IPS-18a (cell line): ENCODE data around the gene DIS3L.
"Not testable (repeated sequence)": the region's sequence is repeated elsewhere in the genome, so short reads cannot be mapped to it uniquely, and the experiment has no call there.

Source experiments
- H3K27ac ChIP-seq: one replicate; pipeline ENCODE4 v1.5.1; 2013; ENCODE audit warnings: low read length
- H3K27me3 ChIP-seq: one replicate; pipeline ENCODE4 v1.6.1; 2013; ENCODE audit warnings: mild to moderate bottlenecking, low read length; ENCODE audit not compliant: control insufficient read depth, insufficient read depth
- H3K36me3 ChIP-seq: one replicate; pipeline ENCODE4 v1.6.1; 2013; ENCODE audit warnings: low read depth, low read length; ENCODE audit not compliant: control insufficient read depth
- H3K4me1 ChIP-seq: one replicate; pipeline ENCODE4 v1.6.1; 2013; ENCODE audit warnings: low read depth, low read length; ENCODE audit not compliant: control insufficient read depth
- H3K4me3 ChIP-seq: one replicate; pipeline ENCODE4 v1.5.1; 2013; ENCODE audit warnings: low read length
- H3K9ac ChIP-seq: one replicate; pipeline ENCODE4 v1.6.1; 2013; ENCODE audit warnings: mild to moderate bottlenecking, low read length, moderate library complexity
- H3K9me3 ChIP-seq: one replicate; pipeline ENCODE4 v1.6.1; 2013; ENCODE audit warnings: low read depth, low read length; ENCODE audit not compliant: control insufficient read depth

The DIS3L gene

GRCh38 chr15:66294932-66295235 is 1.5 kb downstream of the DIS3L start:
- H3K4me1 ChIP-seq = peaks cover 19% of the 10 kb centered on the region
- no peaks in the 10 kb centered on the region for H3K27me3 ChIP-seq
- H3K4me3 ChIP-seq = peak overlapping the region; percentile 70
- H3K27ac ChIP-seq = no peak overlapping the region
- H3K36me3 ChIP-seq = no peaks in the 10 kb centered on the region
- peak overlapping the region; percentile 71 for H3K9ac ChIP-seq
- no peaks in the 10 kb centered on the region for H3K9me3 ChIP-seq

- H3K27ac ChIP-seq = no peak overlapping the region
- H3K27me3 ChIP-seq = no peaks in the 10 kb centered on the region
- no peaks in the 10 kb centered on the region for H3K9me3 ChIP-seq
- no peaks in the 10 kb centered on the region for H3K36me3 ChIP-seq
- H3K4me1 ChIP-seq = peaks cover 19% of the 10 kb centered on the region
- no peak overlapping the region for H3K9ac ChIP-seq
- H3K4me3 ChIP-seq = no peak overlapping the region
Measured at GRCh38 chr15:66296186-66296585, 2.8 kb downstream of the DIS3L start.

GRCh38 chr15:66298803-66299251 is 5.5 kb downstream of the DIS3L start:
- Histone ChIP-seq H3K36me3 (no peaks in the 10 kb centered on the region), H3K27me3 (no peaks in the 10 kb centered on the region), H3K9ac (no peak overlapping the region), H3K4me1 (peaks cover 19% of the 10 kb centered on the region), H3K27ac (no peak overlapping the region), H3K4me3 (no peak overlapping the region), H3K9me3 (no peaks in the 10 kb centered on the region)

GRCh38 chr15:66302489-66303278 is 9.3 kb downstream of the DIS3L start:
- H3K9ac ChIP-seq = no peak overlapping the region
- no peak overlapping the region for H3K4me3 ChIP-seq
- H3K36me3 ChIP-seq = no peaks in the 10 kb centered on the region
- H3K4me1 ChIP-seq = no peaks in the 10 kb centered on the region
- H3K9me3 ChIP-seq = no peaks in the 10 kb centered on the region
- H3K27ac ChIP-seq = no peak overlapping the region
- no peaks in the 10 kb centered on the region for H3K27me3 ChIP-seq

GRCh38 chr15:66304425-66304824 is 11.1 kb downstream of the DIS3L start:
- H3K27ac ChIP-seq, H3K4me1 ChIP-seq, H3K4me3 ChIP-seq, H3K9me3 ChIP-seq, H3K27me3 ChIP-seq, H3K9ac ChIP-seq: not testable (repeated sequence)
- H3K36me3 ChIP-seq = peaks cover 11% of the 10 kb centered on the region

GRCh38 chr15:66306381-66306780 is 13.0 kb downstream of the DIS3L start:
- Histone ChIP-seq H3K9me3 (no peaks in the 10 kb centered on the region), H3K27ac (no peak overlapping the region), H3K27me3 (no peaks in the 10 kb centered on the region), H3K9ac (no peak overlapping the region), H3K4me1 (no peaks in the 10 kb centered on the region), H3K4me3 (no peak overlapping the region), H3K36me3 (peaks cover 19% of the 10 kb centered on the region)

- Histone ChIP-seq H3K4me1 (no peaks in the 10 kb centered on the region), H3K9me3 (no peaks in the 10 kb centered on the region), H3K4me3 (no peak overlapping the region), H3K9ac (no peak overlapping the region), H3K27me3 (no peaks in the 10 kb centered on the region), H3K27ac (no peak overlapping the region), H3K36me3 (peaks cover 23% of the 10 kb centered on the region)
Measured at GRCh38 chr15:66308531-66308930, 15.2 kb downstream of the DIS3L start.

- H3K36me3 ChIP-seq = peaks cover 23% of the 10 kb centered on the region
- H3K9me3 ChIP-seq = no peaks in the 10 kb centered on the region
- H3K4me3 ChIP-seq = no peak overlapping the region
- no peaks in the 10 kb centered on the region for H3K27me3 ChIP-seq
- no peaks in the 10 kb centered on the region for H3K4me1 ChIP-seq
- H3K27ac ChIP-seq = no peak overlapping the region
- H3K9ac ChIP-seq = no peak overlapping the region
Measured at GRCh38 chr15:66309828-66310227, 16.5 kb downstream of the DIS3L start.

GRCh38 chr15:66310786-66311185 is 17.4 kb downstream of the DIS3L start:
- Histone ChIP-seq H3K4me1 (no peaks in the 10 kb centered on the region), H3K27me3 (no peaks in the 10 kb centered on the region), H3K27ac (no peak overlapping the region), H3K36me3 (peaks cover 23% of the 10 kb centered on the region), H3K9ac (no peak overlapping the region), H3K9me3 (no peaks in the 10 kb centered on the region), H3K4me3 (no peak overlapping the region)

GRCh38 chr15:66312144-66312543 is 18.8 kb downstream of the DIS3L start:
- Histone ChIP-seq H3K4me1 (no peaks in the 10 kb centered on the region), H3K36me3 (peaks cover 27% of the 10 kb centered on the region), H3K4me3 (no peak overlapping the region), H3K9ac (no peak overlapping the region), H3K9me3 (no peaks in the 10 kb centered on the region), H3K27ac (no peak overlapping the region), H3K27me3 (no peaks in the 10 kb centered on the region)

- H3K4me1 ChIP-seq = no peaks in the 10 kb centered on the region
- H3K9ac ChIP-seq = no peak overlapping the region
- H3K27me3 ChIP-seq = no peaks in the 10 kb centered on the region
- H3K4me3 ChIP-seq = no peak overlapping the region
- peaks cover 50% of the 10 kb centered on the region for H3K36me3 ChIP-seq
- no peaks in the 10 kb centered on the region for H3K9me3 ChIP-seq
- H3K27ac ChIP-seq = no peak overlapping the region
Measured at GRCh38 chr15:66323312-66323928, 30.1 kb downstream of the DIS3L start.

GRCh38 chr15:66326051-66326450 is 32.7 kb downstream of the DIS3L start:
- H3K4me3 ChIP-seq = no peak overlapping the region
- no peak overlapping the region for H3K9ac ChIP-seq
- H3K9me3 ChIP-seq = no peaks in the 10 kb centered on the region
- H3K4me1 ChIP-seq = no peaks in the 10 kb centered on the region
- H3K27ac ChIP-seq = no peak overlapping the region
- H3K27me3 ChIP-seq = no peaks in the 10 kb centered on the region
- H3K36me3 ChIP-seq = peaks cover 57% of the 10 kb centered on the region
